ENCODE data around the gene TAF4B.
A peak's percentile ranks its signal among the peaks of the same experiment; 100 is the strongest.
"Not testable (repeated sequence)": the region's sequence is repeated elsewhere in the genome, so short reads cannot be mapped to it uniquely, and the experiment has no call there.

The TAF4B gene

GRCh38 chr18:26190506-26190905 lies 35.7 kb upstream of the TAF4B start:
- no peaks in the 10 kb centered on the region for H4K20me1 ChIP-seq (ENCODE audit: insufficient read depth)
- peak overlapping the region; percentile 62 for H2AFZ ChIP-seq (ENCODE audit: low read depth)
- no peak overlapping the region for H3K4me3 ChIP-seq (IDR thresholded peaks at IDR 0.05; ENCODE audit: insufficient read depth, low read depth, low read length)
- no peaks in the 10 kb centered on the region for H3K36me3 ChIP-seq (ENCODE audit: insufficient read depth)
- H3K9ac ChIP-seq = peak overlapping the region; percentile 52; the same call in 1 of the 2 replicates
- peak overlapping the region; percentile 85 for H3K4me2 ChIP-seq
- no peak for TF ChIP-seq CTCF (conservative IDR thresholded peaks at IDR 0.05; ENCODE audit: low read depth, low read length)
- H3K4me1 ChIP-seq (ENCODE audit: low read depth, poor library complexity, severe bottlenecking) = peaks cover 46% of the 10 kb centered on the region
- no peaks in the 10 kb centered on the region for H3K79me2 ChIP-seq (ENCODE audit: insufficient read depth, low read depth)
- H3K27ac ChIP-seq = peak overlapping the region; percentile 78
- H3K27me3 ChIP-seq (ENCODE audit: insufficient read depth, low read depth) = no peaks in the 10 kb centered on the region

GRCh38 chr18:26192233-26192632 lies 34.0 kb upstream of the TAF4B start:
- no peaks in the 10 kb centered on the region for H3K36me3 ChIP-seq (ENCODE audit: insufficient read depth)
- no peak overlapping the region for H3K4me2 ChIP-seq
- no peaks in the 10 kb centered on the region for H4K20me1 ChIP-seq (ENCODE audit: insufficient read depth)
- no peak for TF ChIP-seq CTCF (conservative IDR thresholded peaks at IDR 0.05; ENCODE audit: low read depth, low read length)
- H3K79me2 ChIP-seq (ENCODE audit: insufficient read depth, low read depth) = no peaks in the 10 kb centered on the region
- H3K27ac ChIP-seq = no peak overlapping the region
- no peak overlapping the region for H3K9ac ChIP-seq
- H3K27me3 ChIP-seq (ENCODE audit: insufficient read depth, low read depth) = no peaks in the 10 kb centered on the region
- no peak overlapping the region for H2AFZ ChIP-seq (ENCODE audit: low read depth)
- peaks cover 33% of the 10 kb centered on the region for H3K4me1 ChIP-seq (ENCODE audit: low read depth, poor library complexity, severe bottlenecking)
- no peak overlapping the region for H3K4me3 ChIP-seq (IDR thresholded peaks at IDR 0.05; ENCODE audit: insufficient read depth, low read depth, low read length)

- no peak for TF ChIP-seq CTCF (conservative IDR thresholded peaks at IDR 0.05; ENCODE audit: low read depth, low read length)
- no peak overlapping the region for H3K4me3 ChIP-seq (IDR thresholded peaks at IDR 0.05; ENCODE audit: insufficient read depth, low read depth, low read length)
- H3K36me3 ChIP-seq (ENCODE audit: insufficient read depth) = no peaks in the 10 kb centered on the region
- H2AFZ ChIP-seq (ENCODE audit: low read depth) = no peak overlapping the region
- no peak overlapping the region for H3K4me2 ChIP-seq
- no peaks in the 10 kb centered on the region for H3K27me3 ChIP-seq (ENCODE audit: insufficient read depth, low read depth)
- no peak overlapping the region for H3K9ac ChIP-seq
- H4K20me1 ChIP-seq (ENCODE audit: insufficient read depth) = no peaks in the 10 kb centered on the region
- no peaks in the 10 kb centered on the region for H3K79me2 ChIP-seq (ENCODE audit: insufficient read depth, low read depth)
- H3K4me1 ChIP-seq (ENCODE audit: low read depth, poor library complexity, severe bottlenecking) = peaks cover 14% of the 10 kb centered on the region
- no peak overlapping the region for H3K27ac ChIP-seq
Observed at GRCh38 chr18:26196605-26197004, 29.6 kb upstream of the TAF4B start.

- not testable (repeated sequence) for H3K27ac ChIP-seq
Observed at GRCh38 chr18:26202001-26202400, 24.2 kb upstream of the TAF4B start.

GRCh38 chr18:26205318-26205717 lies 20.9 kb upstream of the TAF4B start:
- Histone ChIP-seq H3K36me3 (ENCODE audit: insufficient read depth) (no peaks in the 10 kb centered on the region), H3K27ac (no peak overlapping the region), H2AFZ (ENCODE audit: low read depth) (no peak overlapping the region), H3K4me3 (IDR thresholded peaks at IDR 0.05; ENCODE audit: insufficient read depth, low read depth, low read length) (no peak overlapping the region), H3K4me1 (ENCODE audit: low read depth, poor library complexity, severe bottlenecking) (peaks cover 17% of the 10 kb centered on the region), H3K79me2 (ENCODE audit: insufficient read depth, low read depth) (no peaks in the 10 kb centered on the region), H3K27me3 (ENCODE audit: insufficient read depth, low read depth) (no peaks in the 10 kb centered on the region), H4K20me1 (ENCODE audit: insufficient read depth) (no peaks in the 10 kb centered on the region), H3K9ac (no peak overlapping the region), H3K4me2 (no peak overlapping the region)
- no peak for TF ChIP-seq CTCF (conservative IDR thresholded peaks at IDR 0.05; ENCODE audit: low read depth, low read length)

More at GRCh38 chr18:26202001-26202400, 24.2 kb upstream of the TAF4B start:
- H2AFZ ChIP-seq (ENCODE audit: low read depth); H4K20me1 ChIP-seq (ENCODE audit: insufficient read depth); H3K79me2 ChIP-seq (ENCODE audit: insufficient read depth, low read depth); H3K27me3 ChIP-seq (ENCODE audit: insufficient read depth, low read depth); H3K36me3 ChIP-seq (ENCODE audit: insufficient read depth); H3K9ac ChIP-seq; H3K4me2 ChIP-seq; H3K4me3 ChIP-seq (IDR thresholded peaks at IDR 0.05; ENCODE audit: insufficient read depth, low read depth, low read length): not testable (repeated sequence)
- peaks cover 11% of the 10 kb centered on the region for H3K4me1 ChIP-seq (ENCODE audit: low read depth, poor library complexity, severe bottlenecking)

Measured in KMS-11 (cell line).